ENCODE data around the gene DHX35.

DNA sequence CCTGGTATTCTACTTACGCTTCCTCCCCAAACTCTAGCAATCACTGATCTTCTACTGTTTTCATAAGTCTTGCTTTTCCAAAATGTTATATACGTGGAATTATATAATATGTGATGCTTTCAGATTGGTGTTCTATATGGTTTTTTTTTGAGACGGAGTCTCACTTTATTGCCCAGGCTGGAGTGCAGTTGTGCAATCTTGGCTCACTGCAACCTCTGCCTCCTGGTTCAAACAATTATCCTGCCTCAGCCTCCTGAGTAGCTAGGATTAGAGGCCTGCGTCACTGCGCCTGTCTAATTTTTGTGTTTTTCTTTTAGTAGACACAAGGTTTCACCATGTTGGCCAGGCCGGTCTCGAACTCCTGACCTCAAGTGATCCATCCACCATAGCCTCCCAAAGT lies 46.8 kb upstream of the DHX35 start:
- TF ChIP-seq POLR2A (IDR thresholded peaks at IDR 0.05) (no peak), EP300 (IDR thresholded peaks at IDR 0.05) (no peak)
- TF ChIP-seq, protein P1, sequence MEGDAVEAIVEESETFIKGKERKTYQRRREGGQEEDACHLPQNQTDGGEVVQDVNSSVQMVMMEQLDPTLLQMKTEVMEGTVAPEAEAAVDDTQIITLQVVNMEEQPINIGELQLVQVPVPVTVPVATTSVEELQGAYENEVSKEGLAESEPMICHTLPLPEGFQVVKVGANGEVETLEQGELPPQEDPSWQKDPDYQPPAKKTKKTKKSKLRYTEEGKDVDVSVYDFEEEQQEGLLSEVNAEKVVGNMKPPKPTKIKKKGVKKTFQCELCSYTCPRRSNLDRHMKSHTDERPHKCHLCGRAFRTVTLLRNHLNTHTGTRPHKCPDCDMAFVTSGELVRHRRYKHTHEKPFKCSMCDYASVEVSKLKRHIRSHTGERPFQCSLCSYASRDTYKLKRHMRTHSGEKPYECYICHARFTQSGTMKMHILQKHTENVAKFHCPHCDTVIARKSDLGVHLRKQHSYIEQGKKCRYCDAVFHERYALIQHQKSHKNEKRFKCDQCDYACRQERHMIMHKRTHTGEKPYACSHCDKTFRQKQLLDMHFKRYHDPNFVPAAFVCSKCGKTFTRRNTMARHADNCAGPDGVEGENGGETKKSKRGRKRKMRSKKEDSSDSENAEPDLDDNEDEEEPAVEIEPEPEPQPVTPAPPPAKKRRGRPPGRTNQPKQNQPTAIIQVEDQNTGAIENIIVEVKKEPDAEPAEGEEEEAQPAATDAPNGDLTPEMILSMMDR (IDR thresholded peaks at IDR 0.05), result no peak

All from ovary (tissue), 3 donors.